ENCODE measurements around the gene SPSB3. TPM values are rescaled to one million over a fixed set of nuclear protein-coding genes. Genes with fewer than 3 reads are reported as not detected.

SPSB3 gene
- total RNA-seq: 36.4 and 40.3 TPM in 2 replicates

- POLR2A ChIA-PET: interaction anchor here (0.5 to 3.7 kb wide), 20 partner anchors 9 to 1380 kb away, joined by 3 to 88 read pairs (median 4); partner anchors contain the start of genes EME2, FAHD1, HAGH and JPT2
Measured at GRCh38 chr16:1782408-1783264, at the start of gene SPSB3, which contains the start of gene NUBP2. SPSB3 (minus strand) TSS chr16:1782571; CDS start chr16:1781483, 1,088 bp downstream. NUBP2 (plus strand) TSS chr16:1782960; CDS start chr16:1783021, 61 bp downstream.

GRCh38 chr16:1831186-1832075 is 49.1 kb upstream of the SPSB3 start:
- no peak overlapping the region for H3K27ac Mint-ChIP-seq
- no peak overlapping the region for H3K4me3 Mint-ChIP-seq
- TF ChIP-seq, protein P1, sequence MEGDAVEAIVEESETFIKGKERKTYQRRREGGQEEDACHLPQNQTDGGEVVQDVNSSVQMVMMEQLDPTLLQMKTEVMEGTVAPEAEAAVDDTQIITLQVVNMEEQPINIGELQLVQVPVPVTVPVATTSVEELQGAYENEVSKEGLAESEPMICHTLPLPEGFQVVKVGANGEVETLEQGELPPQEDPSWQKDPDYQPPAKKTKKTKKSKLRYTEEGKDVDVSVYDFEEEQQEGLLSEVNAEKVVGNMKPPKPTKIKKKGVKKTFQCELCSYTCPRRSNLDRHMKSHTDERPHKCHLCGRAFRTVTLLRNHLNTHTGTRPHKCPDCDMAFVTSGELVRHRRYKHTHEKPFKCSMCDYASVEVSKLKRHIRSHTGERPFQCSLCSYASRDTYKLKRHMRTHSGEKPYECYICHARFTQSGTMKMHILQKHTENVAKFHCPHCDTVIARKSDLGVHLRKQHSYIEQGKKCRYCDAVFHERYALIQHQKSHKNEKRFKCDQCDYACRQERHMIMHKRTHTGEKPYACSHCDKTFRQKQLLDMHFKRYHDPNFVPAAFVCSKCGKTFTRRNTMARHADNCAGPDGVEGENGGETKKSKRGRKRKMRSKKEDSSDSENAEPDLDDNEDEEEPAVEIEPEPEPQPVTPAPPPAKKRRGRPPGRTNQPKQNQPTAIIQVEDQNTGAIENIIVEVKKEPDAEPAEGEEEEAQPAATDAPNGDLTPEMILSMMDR (IDR thresholded peaks at IDR 0.05): no peak
- intact Hi-C loops (cut with micrococcal nuclease): no loop called here
- no peaks in the 10 kb centered on the region for H3K27me3 Mint-ChIP-seq
- H3K36me3 Mint-ChIP-seq (ENCODE audit: low read depth): peaks cover 12% of the 10 kb centered on the region
- POLR2A ChIA-PET: no interaction called here
- CTCF ChIA-PET: no interaction called here
- ATAC-seq (ENCODE audit: low read depth) (no peak), DNase-seq (no peak)
- H3K4me1 Mint-ChIP-seq: peaks cover 23% of the 10 kb centered on the region
- no peaks in the 10 kb centered on the region for H3K9me3 Mint-ChIP-seq

More at GRCh38 chr16:1782408-1783264, at the start of gene SPSB3, which contains the start of gene NUBP2:
- H3K4me1 Mint-ChIP-seq: peaks cover 24% of the 10 kb centered on the region
- intact Hi-C loops (cut with micrococcal nuclease): loop anchor here (1.0 to 5.0 kb wide), 10 partner anchors 9 to 970 kb away; partner anchors contain the start of genes HAGH, MAPK8IP3, MRPS34 and MSRB1
- no peaks in the 10 kb centered on the region for H3K27me3 Mint-ChIP-seq
- peak within 1 kb of the TSS; percentile 89 for H3K4me3 Mint-ChIP-seq
- peak within 1 kb of the TSS; percentile 87 for H3K27ac Mint-ChIP-seq
- H3K9me3 Mint-ChIP-seq: no peaks in the 10 kb centered on the region
- CTCF ChIA-PET: interaction anchor here (0.6 to 2.1 kb wide), 6 partner anchors 10 to 419 kb away, joined by 3 to 15 read pairs (median 6); partner anchors contain the start of genes EME2, FAHD1, HAGH and MAPK8IP3
- peaks cover 14% of the 10 kb centered on the region for H3K36me3 Mint-ChIP-seq (ENCODE audit: low read depth)
- ATAC-seq (ENCODE audit: low read depth) (peak; percentile 88), DNase-seq (peak; percentile 91)
- TF ChIP-seq, protein P1 (IDR thresholded peaks at IDR 0.05): no peak

- DNase-seq (no peak), ATAC-seq (ENCODE audit: low read depth) (no peak)
- no peak overlapping the region for H3K4me3 Mint-ChIP-seq
- H3K27ac Mint-ChIP-seq: no peak overlapping the region
- intact Hi-C loops (cut with micrococcal nuclease): no loop called here
- peaks cover 12% of the 10 kb centered on the region for H3K36me3 Mint-ChIP-seq (ENCODE audit: low read depth)
- ChIA-PET CTCF (no interaction called here), POLR2A (no interaction called here)
- H3K9me3 Mint-ChIP-seq: no peaks in the 10 kb centered on the region
- TF ChIP-seq, protein P1 (IDR thresholded peaks at IDR 0.05): no peak
- peaks cover 30% of the 10 kb centered on the region for H3K4me1 Mint-ChIP-seq
- no peaks in the 10 kb centered on the region for H3K27me3 Mint-ChIP-seq
Measured at GRCh38 chr16:1830213-1830612, 47.8 kb upstream of the SPSB3 start.

GRCh38 chr16:1828645-1829410 is 46.5 kb upstream of the SPSB3 start:
- H3K27ac Mint-ChIP-seq: no peak overlapping the region
- CTCF ChIA-PET: no interaction called here
- H3K4me3 Mint-ChIP-seq: peak overlapping the region; percentile 24
- POLR2A ChIA-PET: no interaction called here
- intact Hi-C loops (cut with micrococcal nuclease): no loop called here
- DNase-seq (no peak), ATAC-seq (ENCODE audit: low read depth) (no peak)
- TF ChIP-seq, protein P1 (IDR thresholded peaks at IDR 0.05): no peak
- no peaks in the 10 kb centered on the region for H3K27me3 Mint-ChIP-seq
- H3K9me3 Mint-ChIP-seq: no peaks in the 10 kb centered on the region
- H3K4me1 Mint-ChIP-seq: peaks cover 38% of the 10 kb centered on the region
- peaks cover 12% of the 10 kb centered on the region for H3K36me3 Mint-ChIP-seq (ENCODE audit: low read depth)

All from activated B cell treated with CpG ODN at 0.5 μM for 24 hours (primary cell).